Muscle of back (tissue), 13 donors: ENCODE measurements around the gene IL5. TPM values are rescaled to one million over a fixed set of nuclear protein-coding genes. Genes with fewer than 3 reads are reported as not detected.
"Not testable (repeated sequence)": the region's sequence is repeated elsewhere in the genome, so short reads cannot be mapped to it uniquely, and the experiment has no call there.

Experiments used
- DNase-seq, 3 donors: peaks; one replicate each; pipeline versions ENCODE4 v3.0.0 to v3.0.0-alpha.2; 2013
- long read RNA-seq, 9 donors: transcript quantifications; one replicate each; lab custom pipeline, GENCODE V29; 2026
- polyA plus RNA-seq, 10 donors: library from polyadenylated mRNA; unstranded; fragments of 120-200 nt; gene quantifications; one replicate each; pipeline ENCODE4 v1.2.1, GENCODE V29; 2013; ENCODE audit not compliant: insufficient read length in 10 of 10

Gene IL5
- under 1 TPM in 3 of 10 donors, not detected in 7; 0.30 to 0.90 (median 0.51) TPM for polyA plus RNA-seq
- long read RNA-seq, donor 1, result 0 reads
- long read RNA-seq, donor 2, result 0 reads
- long read RNA-seq, donor 3, result 0 reads
- long read RNA-seq, donor 4, result 0 reads
- long read RNA-seq, donor 5, result 0 reads
- long read RNA-seq, donor 6, result 0 reads
- long read RNA-seq, donor 7, result 0 reads
- long read RNA-seq, donor 8, result 0 reads
- long read RNA-seq, donor 9, result 0 reads

DNA sequence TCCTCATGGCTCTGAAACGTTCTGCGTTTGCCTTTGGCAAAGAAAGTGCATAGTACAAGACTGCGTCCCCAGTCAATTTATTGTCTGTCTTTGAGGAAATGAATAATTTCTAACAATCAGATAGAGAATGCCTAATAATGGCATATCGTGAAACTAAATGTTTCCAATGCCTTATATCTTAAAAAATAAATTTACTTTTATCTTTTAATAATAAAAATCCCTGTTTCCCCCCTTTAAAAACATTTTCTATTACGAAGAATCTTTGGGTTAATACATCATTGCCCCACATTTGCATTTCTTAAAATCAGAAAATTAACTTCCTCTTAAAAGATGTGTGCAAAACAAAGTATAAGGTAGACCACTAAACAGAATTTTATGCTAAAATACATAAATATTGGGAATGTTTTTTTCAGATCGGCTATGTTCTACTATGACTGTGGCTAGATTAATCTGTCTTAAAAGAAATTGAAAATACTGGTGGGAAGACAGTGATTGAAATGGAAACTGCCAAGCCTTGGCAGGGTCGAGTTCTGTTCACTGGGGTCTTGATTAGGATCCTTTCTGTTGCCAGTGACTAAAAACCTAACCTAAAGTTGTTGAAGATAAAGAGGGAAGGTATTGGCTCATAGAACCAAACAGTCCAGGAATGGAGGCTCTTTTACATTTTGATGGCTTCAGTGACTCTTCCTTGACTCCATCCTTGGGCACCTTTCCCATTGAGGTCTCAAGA lies at the start of gene IL5:
IL5 (minus strand) TSS at position 51 of the 730 bp plus-strand sequence; CDS start at position 7, 44 bp downstream.
- no peak for DNase-seq

DNA sequence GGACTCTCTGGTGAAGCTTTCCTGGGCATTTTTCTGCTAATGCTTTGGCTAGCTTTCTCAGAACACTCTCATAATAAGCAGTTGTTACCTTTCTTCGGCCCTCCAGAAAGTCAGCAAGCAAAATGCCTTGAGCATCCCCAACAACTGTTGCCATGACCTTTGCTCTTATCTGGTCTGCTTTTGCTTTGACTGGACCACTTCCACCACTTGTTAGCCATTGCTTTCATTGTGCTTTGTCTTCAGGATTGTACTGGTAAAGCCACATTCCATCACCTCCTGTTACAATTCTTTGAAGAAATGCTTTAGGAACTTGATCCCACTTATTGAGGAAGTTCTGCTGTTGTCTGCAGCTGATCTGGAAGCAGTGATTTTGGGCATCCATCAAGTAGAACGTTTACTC lies 49.2 kb upstream of the IL5 start:
- no peak for DNase-seq

GRCh38 chr5:132591145-132591544 lies 47.8 kb upstream of the IL5 start:
- DNase-seq, result peak in 2 of 3 donors; percentile 3 to 9

GRCh38 chr5:132589467-132589866 lies 46.1 kb upstream of the IL5 start:
- DNase-seq, result no peak

GRCh38 chr5:132586063-132586462 lies 42.7 kb upstream of the IL5 start:
- DNase-seq, result no peak

DNA sequence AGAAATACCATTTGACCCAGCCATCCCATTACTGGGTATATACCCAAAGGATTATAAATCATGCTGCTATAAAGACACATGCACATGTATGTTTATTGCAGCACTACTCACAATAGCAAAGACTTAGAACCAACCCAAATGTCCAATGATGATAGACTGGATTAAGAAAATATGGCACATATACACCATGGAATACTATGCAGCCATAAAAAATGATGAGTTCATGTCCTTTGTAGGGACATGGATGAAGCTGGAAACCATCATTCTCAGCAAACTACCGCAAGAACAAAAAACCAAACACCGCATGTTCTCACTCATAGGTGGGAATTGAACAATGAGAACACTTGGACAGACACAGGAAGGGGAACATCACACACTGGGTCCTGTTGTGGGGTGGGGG lies 41.2 kb upstream of the IL5 start:
- not testable (repeated sequence) for DNase-seq

DNA sequence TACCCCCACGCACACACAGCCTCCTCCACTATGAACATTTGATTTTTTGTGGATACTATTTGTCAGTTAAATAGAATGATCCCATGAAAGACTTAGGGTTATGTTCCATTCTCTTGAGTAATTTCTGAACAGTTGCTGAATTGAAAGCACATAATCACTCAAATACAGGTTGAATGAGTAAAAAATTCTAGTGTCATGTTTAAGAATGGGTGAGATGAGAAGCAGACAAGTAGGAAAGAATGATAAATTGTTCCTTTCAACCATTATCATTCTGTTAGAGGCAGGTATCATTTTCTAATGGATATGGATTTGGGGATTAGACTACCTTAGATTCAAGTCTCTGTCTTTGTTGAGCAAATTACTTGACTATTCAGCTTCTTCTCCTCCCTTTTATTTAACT lies 32.8 kb upstream of the IL5 start:
- no peak for DNase-seq

GRCh38 chr5:132566657-132567056 lies 23.3 kb upstream of the IL5 start:
- no peak for DNase-seq

GRCh38 chr5:132564555-132564954 lies 21.2 kb upstream of the IL5 start:
- DNase-seq, result not testable (repeated sequence)

DNA sequence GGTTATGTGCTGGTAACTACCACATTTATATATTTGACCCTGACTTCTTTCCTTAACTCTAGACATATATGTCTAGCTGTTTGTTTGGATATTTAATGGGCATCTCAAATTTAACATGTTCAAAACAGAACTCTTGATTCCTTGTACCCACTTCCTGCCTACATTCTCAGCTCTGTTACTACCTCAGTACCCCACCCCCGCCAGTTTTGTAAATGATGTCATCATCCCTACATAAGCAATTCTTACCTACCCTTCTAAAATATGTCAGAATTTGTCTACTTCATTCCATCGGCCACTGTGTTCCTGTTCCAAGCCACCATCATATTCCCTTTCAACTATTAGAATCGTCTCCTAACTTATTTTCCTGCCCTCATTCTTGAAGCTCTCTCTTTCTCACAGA lies 18.3 kb upstream of the IL5 start:
- no peak for DNase-seq

DNA sequence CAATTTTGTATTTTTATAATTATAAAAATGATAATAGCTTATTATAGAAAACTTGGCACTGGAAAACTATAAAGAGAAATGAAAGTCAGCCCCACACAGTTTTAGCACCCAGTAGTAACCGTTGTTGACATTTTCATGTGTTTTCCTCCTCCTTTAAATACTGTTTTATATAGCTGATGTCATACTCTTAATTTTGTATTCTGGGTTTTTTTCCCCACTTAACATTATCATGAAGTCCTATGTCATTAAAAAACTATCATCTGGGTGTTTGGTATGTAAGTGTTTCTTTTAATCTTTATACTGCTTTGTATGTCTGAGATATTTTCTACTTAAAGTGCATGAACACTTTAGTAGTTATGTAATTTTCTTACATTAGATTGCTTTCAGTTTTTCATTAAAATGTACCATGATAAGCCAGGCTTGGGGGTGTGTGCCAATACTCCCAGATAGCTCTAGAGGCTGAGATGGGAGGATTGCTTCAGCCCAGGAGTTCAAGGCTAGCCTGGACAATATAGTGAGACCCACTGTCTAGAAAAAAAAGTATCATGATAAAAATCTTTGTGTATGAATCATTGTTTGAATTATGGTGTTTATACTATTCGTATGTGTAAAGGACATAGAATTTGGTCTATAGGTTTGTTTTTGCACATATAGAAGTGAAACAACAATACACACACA lies 16.2 kb upstream of the IL5 start:
- DNase-seq, result no peak

GRCh38 chr5:132557478-132558172 lies 14.3 kb upstream of the IL5 start:
- peak in 2 of 3 donors; percentile 25 to 34 for DNase-seq

DNA sequence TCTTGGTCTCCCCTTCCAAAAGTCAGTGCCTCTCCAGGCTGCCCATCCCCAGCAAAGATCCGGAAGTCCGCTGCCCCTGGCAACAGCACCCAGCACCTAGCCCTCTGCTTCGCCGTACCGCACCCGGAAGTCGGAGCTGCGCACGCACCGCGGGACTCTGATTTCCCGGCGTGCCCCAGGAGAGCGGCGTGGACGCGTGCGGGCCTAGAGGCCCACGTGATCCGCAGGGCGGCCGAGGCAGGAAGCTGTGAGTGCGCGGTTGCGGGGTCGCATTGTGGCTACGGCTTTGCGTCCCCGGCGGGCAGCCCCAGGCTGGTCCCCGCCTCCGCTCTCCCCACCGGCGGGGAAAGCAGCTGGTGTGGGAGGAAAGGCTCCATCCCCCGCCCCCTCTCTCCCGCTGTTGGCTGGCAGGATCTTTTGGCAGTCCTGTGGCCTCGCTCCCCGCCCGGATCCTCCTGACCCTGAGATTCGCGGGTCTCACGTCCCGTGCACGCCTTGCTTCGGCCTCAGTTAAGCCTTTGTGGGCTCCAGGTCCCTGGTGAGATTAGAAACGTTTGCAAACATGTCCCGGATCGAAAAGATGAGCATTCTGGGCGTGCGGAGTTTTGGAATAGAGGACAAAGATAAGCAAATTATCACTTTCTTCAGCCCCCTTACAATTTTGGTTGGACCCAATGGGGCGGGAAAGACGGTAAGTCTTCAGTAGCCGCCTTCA lies 13.6 kb upstream of the IL5 start, which contains the start of gene RAD50:
RAD50 (plus strand) TSS at position 215 of the 715 bp plus-strand sequence; CDS start at position 563, 348 bp downstream.
- DNase-seq, result peak; percentile 87 to 97 (median 94)

DNA sequence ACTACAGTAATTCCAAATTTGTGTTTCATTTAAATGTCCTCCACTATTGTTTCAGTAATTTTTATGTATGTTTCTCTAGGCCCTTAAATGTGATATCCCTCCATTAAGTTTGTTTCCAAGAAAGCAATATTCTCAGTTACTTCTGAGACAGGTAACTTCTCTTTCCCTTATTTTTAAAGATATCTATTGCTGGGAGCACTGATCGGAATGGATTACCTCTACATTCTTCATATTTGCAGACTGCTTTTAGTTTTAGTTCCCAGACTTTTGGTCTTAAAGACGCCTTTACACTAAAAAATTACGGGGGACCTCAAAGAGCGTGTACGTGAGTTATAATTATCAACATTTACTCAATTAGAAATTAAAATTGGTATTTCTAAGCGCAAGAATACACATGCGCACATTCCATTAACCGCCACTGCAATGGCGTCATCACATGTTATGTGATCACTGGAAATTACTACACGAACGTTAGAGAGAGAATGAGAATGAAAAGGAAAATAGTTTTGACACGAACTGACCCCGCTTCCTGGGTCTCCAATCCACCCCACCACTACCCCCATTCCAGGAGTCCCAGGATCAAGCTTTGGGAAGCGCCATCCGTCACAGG lies 12.9 kb upstream of the IL5 start:
- DNase-seq, result no peak

DNA sequence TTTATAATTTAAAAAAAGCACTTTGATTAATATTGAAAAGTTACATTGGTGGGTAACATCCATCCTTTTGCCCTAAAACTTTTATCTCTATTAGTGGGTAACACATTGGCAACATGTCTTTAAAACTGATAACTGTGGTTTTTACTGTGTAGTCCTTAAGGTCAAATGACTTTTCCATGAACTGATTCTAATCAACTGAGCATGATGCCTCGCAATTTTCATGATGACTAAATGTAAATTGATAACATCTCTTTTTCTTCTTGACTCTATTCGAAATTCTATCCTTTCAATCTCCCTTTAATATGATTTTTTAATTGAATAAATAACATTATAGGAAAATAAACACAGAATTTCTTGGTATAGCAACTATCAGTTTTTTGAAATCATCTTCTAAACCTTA lies 6.3 kb upstream of the IL5 start:
- DNase-seq, result no peak

GRCh38 chr5:132548834-132549233 lies 5.5 kb upstream of the IL5 start:
- DNase-seq, result not testable (repeated sequence)

DNA sequence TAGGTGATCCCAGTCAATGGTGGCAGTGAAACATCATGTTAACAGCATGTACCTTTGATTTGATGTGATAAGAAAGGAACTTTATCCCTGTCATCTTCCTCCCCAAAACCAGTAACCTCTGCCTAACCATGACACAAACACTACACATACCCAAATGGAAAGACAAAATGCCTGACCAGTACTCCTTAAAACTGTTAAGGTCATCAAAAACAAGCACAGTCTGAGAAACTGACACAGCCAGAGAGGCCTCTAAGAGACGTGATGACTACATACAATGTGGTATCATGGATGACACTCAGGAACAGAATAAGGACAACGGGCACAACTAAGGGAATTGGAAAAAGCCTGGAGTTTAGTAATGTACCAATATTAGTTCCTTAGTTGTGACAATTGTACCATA lies 3.9 kb upstream of the IL5 start:
- no peak for DNase-seq

GRCh38 chr5:132546108-132546507 lies 2.8 kb upstream of the IL5 start:
- no peak for DNase-seq

DNA sequence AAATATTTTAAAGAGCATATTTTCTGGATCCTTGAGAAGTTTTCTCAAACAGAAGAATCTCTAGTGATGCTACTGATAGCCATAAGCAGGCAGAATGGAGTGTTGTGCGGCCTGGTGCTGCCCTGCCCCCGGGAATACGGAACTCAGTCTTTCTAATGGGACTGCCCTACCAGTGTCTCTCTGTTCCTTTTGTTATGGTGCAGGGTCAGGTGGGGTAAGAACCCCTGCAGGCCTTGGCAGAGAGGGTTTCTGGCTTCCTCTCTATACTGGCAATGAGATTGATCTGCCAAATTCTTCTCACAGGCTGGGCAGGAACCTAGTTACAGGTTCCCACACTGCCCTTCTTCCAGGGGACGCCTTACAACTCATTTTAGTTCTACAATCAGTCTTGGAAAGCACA lies 2.6 kb downstream of the IL5 start:
- no peak for DNase-seq

DNA sequence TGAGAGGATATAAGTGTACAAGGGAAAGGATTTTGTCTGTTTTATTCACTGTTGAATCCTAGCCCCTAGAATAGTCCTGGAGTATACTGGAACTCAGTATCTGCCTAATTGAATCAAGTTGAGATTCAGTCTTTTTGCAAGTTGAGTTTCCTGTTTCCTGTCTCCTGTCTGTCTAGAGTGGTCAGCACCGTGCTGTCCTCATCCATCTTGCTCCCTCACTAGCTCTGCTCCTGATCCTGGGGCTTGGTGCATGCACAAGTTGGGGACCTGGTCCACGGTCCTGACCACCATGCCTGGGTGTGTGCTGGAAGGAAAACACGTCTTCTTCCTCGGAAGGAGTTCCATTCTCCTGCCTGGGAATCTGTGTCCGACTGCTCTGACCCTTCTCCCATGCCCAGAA lies 3.2 kb downstream of the IL5 start:
- DNase-seq, result no peak

DNA sequence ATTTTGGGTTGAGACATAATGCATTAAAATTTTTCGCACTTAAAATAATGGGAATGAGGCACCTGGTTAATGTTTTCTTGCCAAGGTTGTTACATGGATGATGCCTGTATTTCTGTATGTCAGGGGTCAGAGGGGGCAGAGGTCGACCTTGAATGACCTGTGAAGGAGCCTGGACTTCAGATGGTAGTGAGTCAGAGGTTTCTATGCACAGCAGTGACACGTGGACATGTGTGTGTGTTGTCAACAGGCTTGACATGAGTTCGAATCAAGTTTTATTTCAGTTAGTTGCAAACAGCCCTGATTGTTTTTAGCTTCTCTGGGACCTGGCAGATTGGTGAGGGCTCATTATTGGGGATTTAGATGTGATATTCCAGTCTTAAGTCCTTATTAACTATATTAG lies 3.6 kb downstream of the IL5 start:
- DNase-seq, result no peak
